ENCODE data around the gene ZNF718.
"Not testable (repeated sequence)": the region's sequence is repeated elsewhere in the genome, so short reads cannot be mapped to it uniquely, and the experiment has no call there.

The ZNF718 gene

GRCh38 chr4:124275-125081 lies at the start of gene ZNF718:
ZNF718 (plus strand) TSS chr4:124501; CDS start chr4:124671, 170 bp downstream.
- peak within 1 kb of the TSS; percentile 98 for H3K27ac ChIP-seq
- H3K9me3 ChIP-seq (ENCODE audit: severe bottlenecking), result peaks cover 14% of the 10 kb centered on the region
- no peaks in the 10 kb centered on the region for H3K27me3 ChIP-seq (ENCODE audit: insufficient read depth, low read depth, severe bottlenecking)
- H3K36me3 ChIP-seq, result peaks cover 24% of the 10 kb centered on the region
- TF ChIP-seq CTCF (IDR thresholded peaks at IDR 0.05; ENCODE audit: low read depth, low read length), result no peak
- DNase-seq, result peak; percentile 96
- peak within 1 kb of the TSS; percentile 76 for H3K4me3 ChIP-seq (ENCODE audit: low read depth, low read length)

GRCh38 chr4:85951-86350 lies 38.4 kb upstream of the ZNF718 start:
- Histone ChIP-seq H3K36me3 (peaks cover 27% of the 10 kb centered on the region), H3K9me3 (ENCODE audit: severe bottlenecking) (peaks cover 59% of the 10 kb centered on the region), H3K27me3 (ENCODE audit: insufficient read depth, low read depth, severe bottlenecking) (no peaks in the 10 kb centered on the region), H3K4me3 (ENCODE audit: low read depth, low read length) (no peak overlapping the region), H3K27ac (no peak overlapping the region)
- TF ChIP-seq CTCF (IDR thresholded peaks at IDR 0.05; ENCODE audit: low read depth, low read length), result no peak
- DNase-seq, result no peak

GRCh38 chr4:86559-87324 lies 37.6 kb upstream of the ZNF718 start:
- H3K4me3 ChIP-seq (ENCODE audit: low read depth, low read length); DNase-seq; H3K27me3 ChIP-seq (ENCODE audit: insufficient read depth, low read depth, severe bottlenecking); H3K27ac ChIP-seq: not testable (repeated sequence)
- peaks cover 61% of the 10 kb centered on the region for H3K9me3 ChIP-seq (ENCODE audit: severe bottlenecking)
- H3K36me3 ChIP-seq, result peaks cover 21% of the 10 kb centered on the region

GRCh38 chr4:98386-98785 lies 25.9 kb upstream of the ZNF718 start:
- Histone ChIP-seq H3K27me3 (ENCODE audit: insufficient read depth, low read depth, severe bottlenecking) (no peaks in the 10 kb centered on the region), H3K9me3 (ENCODE audit: severe bottlenecking) (peaks cover 46% of the 10 kb centered on the region), H3K27ac (no peak overlapping the region), H3K4me3 (ENCODE audit: low read depth, low read length) (no peak overlapping the region), H3K36me3 (no peaks in the 10 kb centered on the region)
- no peak for TF ChIP-seq CTCF (IDR thresholded peaks at IDR 0.05; ENCODE audit: low read depth, low read length)
- no peak for DNase-seq

- Histone ChIP-seq H3K36me3 (no peaks in the 10 kb centered on the region), H3K9me3 (ENCODE audit: severe bottlenecking) (peaks cover 41% of the 10 kb centered on the region), H3K27me3 (ENCODE audit: insufficient read depth, low read depth, severe bottlenecking) (no peaks in the 10 kb centered on the region), H3K27ac (no peak overlapping the region), H3K4me3 (ENCODE audit: low read depth, low read length) (no peak overlapping the region)
- no peak for DNase-seq
- TF ChIP-seq CTCF (IDR thresholded peaks at IDR 0.05; ENCODE audit: low read depth, low read length), result no peak
These were observed 24.4 kb upstream of the ZNF718 start for GRCh38 chr4:99863-100262.

GRCh38 chr4:107083-107443 lies 17.2 kb upstream of the ZNF718 start:
- peaks cover 52% of the 10 kb centered on the region for H3K27me3 ChIP-seq (ENCODE audit: insufficient read depth, low read depth, severe bottlenecking)
- TF ChIP-seq CTCF (IDR thresholded peaks at IDR 0.05; ENCODE audit: low read depth, low read length), result no peak
- H3K4me3 ChIP-seq (ENCODE audit: low read depth, low read length), result no peak overlapping the region
- no peak for DNase-seq
- no peak overlapping the region for H3K27ac ChIP-seq
- H3K36me3 ChIP-seq, result no peaks in the 10 kb centered on the region
- peaks cover 56% of the 10 kb centered on the region for H3K9me3 ChIP-seq (ENCODE audit: severe bottlenecking)
